Hepatocyte (in vitro differentiated cells): Measurements from ENCODE around the gene AP1S3. TPM values are rescaled to one million over a fixed set of nuclear protein-coding genes. Genes with fewer than 3 reads are reported as not detected.

ENCODE experiments used
- DNase-seq: peaks from one replicate; pipeline ENCODE4 v3.0.0-alpha.2; 2016; ENCODE audit warnings: low spot score
- H2AFZ ChIP-seq: fragments of 200-600 bp; sonication (generic); 2 replicates; pipeline ENCODE4 v1.6.0; 2016; ENCODE audit warnings: antibody characterized with exemption, mild to moderate bottlenecking
- H3K27ac ChIP-seq: fragments of 200-600 bp; sonication (generic); 2 replicates; pipeline ENCODE4 v1.5.1; 2016; ENCODE audit warnings: mild to moderate bottlenecking
- H3K27me3 ChIP-seq: fragments of 200-600 bp; sonication (generic); 2 replicates; pipeline ENCODE4 v1.6.1; 2016
- H3K36me3 ChIP-seq: fragments of 200-600 bp; sonication (generic); replicated peaks from 2 replicates; pipeline ENCODE4 v1.5.1; 2016; ENCODE audit warnings: low read depth; ENCODE audit not compliant: insufficient read depth
- H3K4me1 ChIP-seq: fragments of 200-600 bp; sonication (generic); 2 replicates; pipeline ENCODE4 v1.5.1; 2016; ENCODE audit warnings: mild to moderate bottlenecking, moderate library complexity; ENCODE audit not compliant: insufficient read depth
- H3K4me2 ChIP-seq: fragments of 200-600 bp; sonication (generic); 2 replicates; pipeline ENCODE4 v1.6.0; 2016
- H3K4me3 ChIP-seq: fragments of 200-600 bp; sonication (generic); 2 replicates; pipeline ENCODE4 v1.5.1; 2016; ENCODE audit warnings: mild to moderate bottlenecking
- H3K79me2 ChIP-seq: fragments of 200-600 bp; sonication (generic); 2 replicates; pipeline ENCODE4 v1.6.0; 2017; ENCODE audit warnings: mild to moderate bottlenecking
- H3K9me2 ChIP-seq: fragments of 200-600 bp; sonication (generic); replicated peaks from 2 replicates; pipeline ENCODE4 v1.6.0; 2017; ENCODE audit warnings: mild to moderate bottlenecking; ENCODE audit not compliant: insufficient read depth
- H3K9me3 ChIP-seq: fragments of 200-600 bp; sonication (generic); 2 replicates; pipeline ENCODE4 v1.5.1; 2016; ENCODE audit warnings: low read depth, mild to moderate bottlenecking
- H4K20me1 ChIP-seq: fragments of 200-600 bp; sonication (generic); 2 replicates; pipeline ENCODE4 v1.6.0; 2016; ENCODE audit warnings: mild to moderate bottlenecking; ENCODE audit not compliant: insufficient read depth, poor library complexity, severe bottlenecking
- CTCF ChIP-seq: fragments of 200-600 bp; sonication (generic); IDR thresholded peaks from 2 replicates; pipeline ENCODE4 v1.5.1; 2016; ENCODE audit warnings: antibody characterized with exemption, mild to moderate bottlenecking; ENCODE audit not compliant: poor library complexity
- EZH2 ChIP-seq: fragments of 200-600 bp; sonication (generic); IDR thresholded peaks from 2 replicates; pipeline ENCODE4 v1.6.1; 2016; ENCODE audit warnings: antibody characterized with exemption, mild to moderate bottlenecking, borderline replicate concordance
- EZH2phosphoT487 ChIP-seq: fragments of 200-600 bp; sonication (generic); IDR thresholded peaks from one replicate; pipeline ENCODE4 v1.6.1; 2018; ENCODE audit warnings: antibody characterized with exemption, mild to moderate bottlenecking, low read depth, moderate library complexity; ENCODE audit not compliant: unreplicated experiment, severe bottlenecking
- WGBS: methylation state at CpG from one replicate; pipeline ENCODE4 v1.1.6; 2016; ENCODE audit warnings: low lambda C conversion rate; ENCODE audit errors: missing lambda C conversion rate; 5-methylcytosine and 5-hydroxymethylcytosine counted together
- polyA plus RNA-seq: library from polyadenylated mRNA; unstranded; fragments of >200 nt; fragmentation: Nextera tagmentation; extraction: Ambion mirVana; gene quantifications from 2 replicates; pipeline ENCODE4 v1.2.1, GENCODE V29; 2016
- total RNA-seq: library from RNA; depleted of rRNA; stranded (reverse); fragments of >200 nt; gene quantifications from 2 replicates; pipeline ENCODE4 v1.2.3, GENCODE V29; 2014

AP1S3 gene
- total and polyA plus RNA-seq, 2 experiments from 2014 or later, result 16.5 to 30.7 TPM

DNA sequence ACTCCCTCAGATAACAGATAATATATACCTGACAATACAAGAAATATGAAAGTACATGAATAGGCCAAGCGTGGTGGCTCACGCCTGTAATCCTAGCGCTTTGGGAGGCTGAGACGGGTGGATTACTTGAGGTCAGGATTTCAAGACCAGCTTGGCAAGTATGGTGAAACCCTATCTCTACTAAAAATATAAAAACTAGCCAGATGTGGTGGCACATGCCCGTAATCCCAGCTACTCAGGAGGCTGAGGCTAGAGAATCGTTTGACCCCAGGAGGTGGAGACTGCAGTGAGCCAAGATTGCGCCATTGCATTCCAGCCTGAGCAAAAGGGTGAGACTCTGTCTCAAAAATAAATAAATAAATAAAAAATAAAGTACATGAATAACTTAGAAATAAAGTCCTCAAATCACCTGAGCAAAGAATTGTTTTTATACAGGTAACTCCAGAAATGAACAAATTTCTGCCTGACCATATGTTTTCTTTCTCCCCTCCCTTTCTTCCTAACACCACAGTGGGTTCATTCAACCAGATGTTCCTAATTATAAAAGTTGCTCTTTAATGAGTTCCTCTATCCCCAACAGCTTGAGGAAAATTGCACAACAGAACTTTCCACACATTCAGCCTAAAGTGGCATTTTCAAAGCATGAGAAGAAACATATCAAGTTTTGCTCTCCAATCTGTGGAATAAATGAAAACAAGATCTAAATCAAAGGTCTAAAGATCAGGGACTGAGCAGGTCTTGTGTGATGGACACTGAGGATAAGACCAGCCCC lies 33.6 kb upstream of the AP1S3 start:
- Histone ChIP-seq H3K9me2 (no peaks in the 10 kb centered on the region), H4K20me1 (no peaks in the 10 kb centered on the region), H3K27me3 (no peaks in the 10 kb centered on the region), H2AFZ (no peak overlapping the region), H3K9me3 (no peaks in the 10 kb centered on the region), H3K27ac (no peak overlapping the region), H3K36me3 (no peaks in the 10 kb centered on the region), H3K4me3 (no peak overlapping the region), H3K79me2 (no peaks in the 10 kb centered on the region), H3K4me1 (no peaks in the 10 kb centered on the region), H3K4me2 (no peak overlapping the region)
- no peak for DNase-seq
- no peak for TF ChIP-seq EZH2
- no peak for TF ChIP-seq CTCF
- no peak for TF ChIP-seq EZH2phosphoT487
- WGBS, result 92% methylated on average over 7 of the region's 7 CpGs

- Histone ChIP-seq H3K79me2 (no peaks in the 10 kb centered on the region), H3K27me3 (no peaks in the 10 kb centered on the region), H3K9me2 (no peaks in the 10 kb centered on the region), H3K27ac (no peak overlapping the region), H4K20me1 (no peaks in the 10 kb centered on the region), H3K4me3 (no peak overlapping the region), H3K4me2 (no peak overlapping the region), H3K9me3 (no peaks in the 10 kb centered on the region), H3K4me1 (no peaks in the 10 kb centered on the region), H2AFZ (no peak overlapping the region), H3K36me3 (no peaks in the 10 kb centered on the region)
- DNase-seq, result no peak
- 84% methylated on average over 3 of the region's 3 CpGs for WGBS
- TF ChIP-seq EZH2 (no peak), EZH2phosphoT487 (no peak), CTCF (no peak)
Observed at GRCh38 chr2:223868005-223868404, 30.6 kb upstream of the AP1S3 start.

GRCh38 chr2:223865907-223866508 lies 28.6 kb upstream of the AP1S3 start:
- Histone ChIP-seq H2AFZ (no peak overlapping the region), H3K79me2 (no peaks in the 10 kb centered on the region), H4K20me1 (no peaks in the 10 kb centered on the region), H3K27me3 (no peaks in the 10 kb centered on the region), H3K36me3 (no peaks in the 10 kb centered on the region), H3K9me2 (no peaks in the 10 kb centered on the region), H3K4me3 (no peak overlapping the region), H3K9me3 (no peaks in the 10 kb centered on the region), H3K4me1 (peaks cover 13% of the 10 kb centered on the region), H3K27ac (no peak overlapping the region), H3K4me2 (no peak overlapping the region)
- DNase-seq, result no peak
- 84% methylated on average over 2 of the region's 2 CpGs for WGBS
- TF ChIP-seq EZH2 (no peak), CTCF (no peak), EZH2phosphoT487 (no peak)
